ENCODE results near the gene PAX7.

Gene PAX7

GRCh38 chr1:18795002-18795689, 164.5 kb downstream of the PAX7 start:
- DNase-seq (ENCODE audit: low read depth): no peak

DNA sequence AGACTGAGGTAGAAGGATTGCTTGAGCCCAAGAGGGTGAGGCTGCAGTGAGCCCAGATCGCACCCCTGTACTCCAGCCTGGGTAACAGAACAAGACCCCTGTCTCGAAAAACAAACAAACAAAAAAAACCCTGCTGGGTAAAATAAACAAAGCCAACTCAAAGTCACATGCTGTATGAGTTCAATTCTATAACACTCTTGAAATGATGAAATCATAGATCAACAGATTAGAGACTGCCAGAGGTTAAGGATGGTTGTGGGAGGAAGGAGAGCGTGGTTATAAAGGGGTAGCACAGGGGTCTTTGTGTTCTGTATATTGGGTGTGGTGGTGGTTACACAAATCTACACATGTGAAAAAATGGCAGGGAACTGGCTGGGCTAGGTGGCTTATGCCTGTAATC, 166.3 kb downstream of the PAX7 start:
- DNase-seq (ENCODE audit: low read depth): no peak

Measured in HS-5 (cell line).